NCI-H748 (cell line): ENCODE results near the gene C4orf51.
A peak's percentile ranks its signal among the peaks of the same experiment; 100 is the strongest.
"Not testable (repeated sequence)": the region's sequence is repeated elsewhere in the genome, so short reads cannot be mapped to it uniquely, and the experiment has no call there.

Experiments
- DNase-seq: peaks from one replicate; lab custom pipeline; 2025; ENCODE audit not compliant: unreplicated experiment; lab: John Stamatoyannopoulos, UW

C4orf51 gene

GRCh38 chr4:145679991-145680455 lies at the start of gene C4orf51:
Gene C4orf51 (plus strand): TSS chr4:145680146. CDS start chr4:145680204, 58 bp downstream.
- DNase-seq: peak; percentile 54

- DNase-seq: no peak
Measured at GRCh38 chr4:145635117-145635516, 44.8 kb upstream of the C4orf51 start.

GRCh38 chr4:145635630-145636029 lies 44.3 kb upstream of the C4orf51 start:
- no peak for DNase-seq

GRCh38 chr4:145639186-145639698 lies 40.7 kb upstream of the C4orf51 start:
- no peak for DNase-seq

GRCh38 chr4:145640236-145640635 lies 39.7 kb upstream of the C4orf51 start:
- DNase-seq: not testable (repeated sequence)

GRCh38 chr4:145643295-145643694 lies 36.7 kb upstream of the C4orf51 start:
- no peak for DNase-seq

GRCh38 chr4:145644699-145645098 lies 35.2 kb upstream of the C4orf51 start:
- no peak for DNase-seq

GRCh38 chr4:145656156-145656555 lies 23.8 kb upstream of the C4orf51 start:
- no peak for DNase-seq

GRCh38 chr4:145660064-145660463 lies 19.9 kb upstream of the C4orf51 start:
- no peak for DNase-seq

- DNase-seq: no peak
Measured at GRCh38 chr4:145663194-145663593, 16.8 kb upstream of the C4orf51 start.

- DNase-seq: no peak
Measured at GRCh38 chr4:145665773-145666172, 14.2 kb upstream of the C4orf51 start.

GRCh38 chr4:145670422-145670821 lies 9.5 kb upstream of the C4orf51 start:
- no peak for DNase-seq

- peak; percentile 88 for DNase-seq
Measured at GRCh38 chr4:145679520-145679919, 426 bp upstream of the C4orf51 start.

- DNase-seq: no peak
Measured at GRCh38 chr4:145680902-145681301, 956 bp downstream of the C4orf51 start.

- no peak for DNase-seq
Measured at GRCh38 chr4:145681518-145681917, 1.6 kb downstream of the C4orf51 start.

- DNase-seq: no peak
Measured at GRCh38 chr4:145681956-145682355, 2.0 kb downstream of the C4orf51 start.

- DNase-seq: no peak
Measured at GRCh38 chr4:145686991-145687390, 7.0 kb downstream of the C4orf51 start.

GRCh38 chr4:145690610-145691009 lies 10.7 kb downstream of the C4orf51 start:
- peak; percentile 2 for DNase-seq

- not testable (repeated sequence) for DNase-seq
Measured at GRCh38 chr4:145691416-145691815, 11.5 kb downstream of the C4orf51 start.

GRCh38 chr4:145694929-145695328 lies 15.0 kb downstream of the C4orf51 start:
- peak; percentile 32 for DNase-seq

GRCh38 chr4:145697332-145697731 lies 17.4 kb downstream of the C4orf51 start:
- DNase-seq: no peak

GRCh38 chr4:145698507-145698906 lies 18.6 kb downstream of the C4orf51 start:
- no peak for DNase-seq

GRCh38 chr4:145703850-145704497 lies 24.0 kb downstream of the C4orf51 start:
- no peak for DNase-seq
